Left ventricle myocardium inferior (tissue), 1 donor: ENCODE data around the gene ANKRD39. TPM values are rescaled to one million over a fixed set of nuclear protein-coding genes. Genes with fewer than 3 reads are reported as not detected.

Source experiments
- DNase-seq: peaks from one replicate; pipeline ENCODE4 v3.0.0-alpha.2; 2020
- H3K27ac ChIP-seq: fragments of 200-600 bp; replicated peaks from 2 replicates; pipeline ENCODE4 v1.8.0; 2021
- H3K27me3 ChIP-seq: fragments of 200-600 bp; 2 replicates; pipeline ENCODE4 v1.8.0; 2021; ENCODE audit warnings: low read depth
- H3K36me3 ChIP-seq: fragments of 200-600 bp; 2 replicates; pipeline ENCODE4 v1.8.0; 2021
- H3K4me1 ChIP-seq: fragments of 200-600 bp; 2 replicates; pipeline ENCODE4 v1.8.0; 2021
- H3K4me3 ChIP-seq: fragments of 200-600 bp; 2 replicates; pipeline ENCODE4 v1.8.0; 2021; ENCODE audit warnings: mild to moderate bottlenecking, moderate library complexity
- H3K9me3 ChIP-seq: fragments of 200-600 bp; replicated peaks from 2 replicates; pipeline ENCODE4 v1.8.0; 2021
- CTCF ChIP-seq: fragments of 200-600 bp; IDR thresholded peaks from 2 replicates; pipeline ENCODE4 v1.8.0; 2021; ENCODE audit warnings: antibody characterized with exemption, mild to moderate bottlenecking, borderline replicate concordance
- intact Hi-C: fragments of 100-400 bp; cut with micrococcal nuclease; formaldehyde crosslinking; loops from one replicate; pipeline ENCODE4 v1.11.0; 2022
- total RNA-seq: library from RNA; stranded (reverse); fragmentation: NEBNext Ultra II Directional; extraction: Animal tissue kit (Norgen Biotek cat#: 25700); gene quantifications from one replicate; pipeline ENCODE4 v1.2.1, GENCODE V29; 2021
- donor health status: DM: no; HTN: yes; CAD: no; lungs with severe emphysema.

The ANKRD39 gene
- total RNA-seq, 1 donor from 2014 or later: 14.3 TPM

GRCh38 chr2:96880891-96881273, 23.1 kb upstream of the ANKRD39 start:
- Histone ChIP-seq H3K36me3 (no peaks in the 10 kb centered on the region), H3K27ac (no peak overlapping the region), H3K9me3 (no peaks in the 10 kb centered on the region), H3K27me3 (no peaks in the 10 kb centered on the region), H3K4me1 (peaks cover 42% of the 10 kb centered on the region), H3K4me3 (no peak overlapping the region)
- DNase-seq: no peak
- no peak for TF ChIP-seq CTCF
- intact Hi-C loops: no loop called here

- Histone ChIP-seq H3K4me1 (peaks cover 43% of the 10 kb centered on the region), H3K36me3 (no peaks in the 10 kb centered on the region), H3K4me3 (no peak overlapping the region), H3K27me3 (no peaks in the 10 kb centered on the region), H3K27ac (no peak overlapping the region), H3K9me3 (no peaks in the 10 kb centered on the region)
- no peak for TF ChIP-seq CTCF
- no peak for DNase-seq
- intact Hi-C loops: no loop called here
Measured at GRCh38 chr2:96879545-96880040, 21.8 kb upstream of the ANKRD39 start.

- peaks cover 43% of the 10 kb centered on the region for H3K4me1 ChIP-seq
- no peaks in the 10 kb centered on the region for H3K27me3 ChIP-seq
- no peak for TF ChIP-seq CTCF
- no peaks in the 10 kb centered on the region for H3K9me3 ChIP-seq
- no peak overlapping the region for H3K27ac ChIP-seq
- no peak for DNase-seq
- intact Hi-C loops: no loop called here
- H3K4me3 ChIP-seq: no peak overlapping the region
- H3K36me3 ChIP-seq: no peaks in the 10 kb centered on the region
Measured at GRCh38 chr2:96878796-96879544, 21.2 kb upstream of the ANKRD39 start.

GRCh38 chr2:96878171-96878570, 20.4 kb upstream of the ANKRD39 start:
- H3K27me3 ChIP-seq: no peaks in the 10 kb centered on the region
- DNase-seq: no peak
- no peak overlapping the region for H3K27ac ChIP-seq
- intact Hi-C loops: no loop called here
- no peaks in the 10 kb centered on the region for H3K9me3 ChIP-seq
- no peak for TF ChIP-seq CTCF
- H3K36me3 ChIP-seq: no peaks in the 10 kb centered on the region
- H3K4me3 ChIP-seq: no peak overlapping the region
- peaks cover 43% of the 10 kb centered on the region for H3K4me1 ChIP-seq

- H3K27me3 ChIP-seq: no peaks in the 10 kb centered on the region
- no peaks in the 10 kb centered on the region for H3K36me3 ChIP-seq
- no peak overlapping the region for H3K4me3 ChIP-seq
- no peak for TF ChIP-seq CTCF
- H3K9me3 ChIP-seq: no peaks in the 10 kb centered on the region
- H3K4me1 ChIP-seq: peaks cover 47% of the 10 kb centered on the region
- no peak for DNase-seq
- intact Hi-C loops: no loop called here
- no peak overlapping the region for H3K27ac ChIP-seq
Measured at GRCh38 chr2:96877631-96878092, 19.8 kb upstream of the ANKRD39 start.
